Neural cell (in vitro differentiated cells): ENCODE measurements around the gene MGAT5. TPM values are rescaled to one million over a fixed set of nuclear protein-coding genes. Genes with fewer than 3 reads are reported as not detected.

Source experiments
- H2AFZ ChIP-seq: fragments of 200-600, 300-800 bp; sonication (generic), shearing (Covaris generic); 2 replicates; pipeline ENCODE4 v1.6.0; 2014; ENCODE audit warnings: low read depth, mild to moderate bottlenecking, antibody characterized with exemption, low read length, moderate library complexity
- H3F3A ChIP-seq: fragments of 200-600 bp; shearing (Covaris generic); 2 replicates; pipeline ENCODE4 v1.6.1; 2016; ENCODE audit warnings: mild to moderate bottlenecking, moderate library complexity, mixed read lengths, antibody characterized with exemption, low read length; ENCODE audit not compliant: insufficient read depth, poor library complexity, severe bottlenecking
- H3K27ac ChIP-seq: fragments of 200-600, 300-800 bp; sonication (generic), shearing (Covaris generic); 2 replicates; pipeline ENCODE4 v1.5.1; 2014; ENCODE audit warnings: mild to moderate bottlenecking, low read length, moderate library complexity
- H3K27me3 ChIP-seq: fragments of 300-800, 200-600 bp; sonication (generic), shearing (Covaris generic); 2 replicates; pipeline ENCODE4 v1.6.0; 2014; ENCODE audit warnings: mild to moderate bottlenecking, low read depth, low read length, moderate library complexity; ENCODE audit not compliant: insufficient read depth
- H3K36me3 ChIP-seq: fragments of 300-800, 200-600 bp; sonication (generic), shearing (Covaris generic); 2 replicates; pipeline ENCODE4 v1.5.1; 2014; ENCODE audit warnings: mild to moderate bottlenecking, antibody characterized with exemption, low read length, moderate library complexity; ENCODE audit not compliant: insufficient read depth
- H3K4me2 ChIP-seq: fragments of 300-800, 200-600 bp; sonication (generic), shearing (Covaris generic); 2 replicates; pipeline ENCODE4 v1.6.0; 2014; ENCODE audit warnings: mild to moderate bottlenecking, low read length
- H3K4me3 ChIP-seq: fragments of 300-800, 200-600 bp; sonication (generic), shearing (Covaris generic); 2 replicates; pipeline ENCODE4 v1.5.1; 2014; ENCODE audit warnings: mild to moderate bottlenecking, low read length, moderate library complexity
- H3K79me2 ChIP-seq: fragments of 200-600 bp; shearing (Covaris generic); replicated peaks from 2 replicates; pipeline ENCODE4 v1.6.0; 2014; ENCODE audit warnings: mild to moderate bottlenecking, low read length, moderate library complexity; ENCODE audit not compliant: insufficient read depth
- H3K9ac ChIP-seq: fragments of 300-800, 200-600 bp; sonication (generic), shearing (Covaris generic); 2 replicates; pipeline ENCODE4 v1.6.1; 2016; ENCODE audit warnings: mild to moderate bottlenecking, low read length, mixed read lengths
- H3K9me2 ChIP-seq: fragments of 200-600 bp; shearing (Covaris generic); 2 replicates; pipeline ENCODE4 v1.6.1; 2016; ENCODE audit warnings: mild to moderate bottlenecking, low read length, mixed read lengths; ENCODE audit not compliant: insufficient read depth
- H3K9me3 ChIP-seq: fragments of 200-600, 300-800 bp; sonication (generic), shearing (Covaris generic); 2 replicates; pipeline ENCODE4 v1.6.1; 2016; ENCODE audit warnings: mild to moderate bottlenecking, mixed run types, low read length, moderate library complexity, mixed read lengths
- H4K20me1 ChIP-seq: fragments of 200-600 bp; shearing (Covaris generic); 2 replicates; pipeline ENCODE4 v1.6.1; 2016; ENCODE audit warnings: mild to moderate bottlenecking, mixed run types; ENCODE audit not compliant: insufficient read depth
- EP300 ChIP-seq: fragments of 450-650 bp; conservative IDR thresholded peaks from 2 replicates; pipeline ENCODE4 v1.6.1; 2014; ENCODE audit warnings: antibody characterized with exemption, mild to moderate bottlenecking, moderate library complexity; ENCODE audit not compliant: poor library complexity, severe bottlenecking
- EZH2 ChIP-seq: fragments of 200-600, 300-800 bp; shearing (Covaris generic), sonication (generic); IDR thresholded peaks from 2 replicates; pipeline ENCODE4 v1.6.1; 2014; ENCODE audit warnings: antibody characterized with exemption, low read length, borderline replicate concordance, mild to moderate bottlenecking; ENCODE audit not compliant: insufficient read depth, poor library complexity, severe bottlenecking
- MXI1 ChIP-seq: fragments of 450-650 bp; conservative IDR thresholded peaks from 2 replicates; pipeline ENCODE4 v1.6.1; 2014; ENCODE audit warnings: antibody characterized with exemption, mild to moderate bottlenecking; ENCODE audit not compliant: poor library complexity, severe bottlenecking
- POLR2AphosphoS5 ChIP-seq: IDR thresholded peaks from 2 replicates; pipeline ENCODE4 v1.6.1; 2012
- RAD21 ChIP-seq: fragments of 450-650 bp; conservative IDR thresholded peaks from 2 replicates; pipeline ENCODE4 v1.6.1; 2014; ENCODE audit warnings: antibody characterized with exemption, mild to moderate bottlenecking, moderate library complexity
- REST ChIP-seq: IDR thresholded peaks from 2 replicates; pipeline ENCODE4 v1.6.1; 2012; ENCODE audit warnings: borderline replicate concordance
- SMC3 ChIP-seq: fragments of 450-650 bp; conservative IDR thresholded peaks from 2 replicates; pipeline ENCODE4 v1.6.1; 2014; ENCODE audit warnings: antibody characterized with exemption, mild to moderate bottlenecking, moderate library complexity; ENCODE audit not compliant: poor library complexity
- TAF1 ChIP-seq: IDR thresholded peaks from 2 replicates; pipeline ENCODE4 v1.6.1; 2012; ENCODE audit warnings: low read depth
- polyA plus RNA-seq: library from polyadenylated mRNA; depleted of rRNA; stranded (reverse); fragments of >200 nt; gene quantifications from 2 replicates; pipeline ENCODE4 v1.2.3, GENCODE V29; 2014
- TF ChIP-seq, protein P1 (sequence below): fragments of 450-650 bp; IDR thresholded peaks from 2 replicates; pipeline ENCODE4 v1.5.1; 2014; ENCODE audit warnings: antibody characterized with exemption, mild to moderate bottlenecking, moderate library complexity; ENCODE audit not compliant: poor library complexity, severe bottlenecking

Gene MGAT5
- polyA plus RNA-seq, 1 donor from 2014 or later: 40.9 TPM

DNA sequence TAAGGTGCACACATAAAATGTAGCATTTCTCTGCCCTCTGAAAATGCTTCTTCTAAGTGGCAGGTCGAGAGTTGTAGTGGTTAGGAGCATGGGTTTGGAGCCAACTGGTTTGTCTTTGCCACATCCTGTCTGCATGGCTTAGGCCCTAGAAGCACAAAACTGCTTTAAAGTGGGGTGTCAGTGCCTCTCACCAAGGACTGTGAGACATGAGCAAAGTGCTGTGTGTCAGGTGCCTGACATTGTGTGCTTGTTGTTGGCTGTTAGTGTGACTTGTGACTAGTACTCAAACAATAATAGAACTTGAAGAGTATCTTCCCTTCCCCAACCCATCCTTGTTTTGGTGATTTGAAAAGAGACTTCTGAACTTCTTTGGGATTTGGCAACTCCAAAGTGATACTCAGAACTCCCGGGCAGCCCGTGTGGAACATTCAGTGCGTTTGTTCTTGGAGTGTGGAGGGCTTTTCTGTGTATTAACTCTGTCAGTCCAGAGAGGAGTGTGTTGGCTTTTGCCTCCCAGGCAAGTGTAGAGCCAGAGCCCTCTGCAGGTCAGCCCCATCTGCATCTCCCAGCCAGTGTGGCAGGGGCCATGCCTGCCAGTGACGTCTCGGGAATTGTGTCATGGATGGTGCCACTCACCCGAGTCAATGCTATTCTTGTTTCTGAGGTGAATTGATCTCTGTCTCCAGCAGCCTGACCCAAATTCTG lies 5.0 kb downstream of the MGAT5 start:
- Histone ChIP-seq H3K9me3 (no peaks in the 10 kb centered on the region), H3K4me3 (no peak overlapping the region), H3K36me3 (no peaks in the 10 kb centered on the region), H3K27ac (no peak overlapping the region), H3K9ac (no peak overlapping the region), H3K9me2 (no peaks in the 10 kb centered on the region), H3K27me3 (no peaks in the 10 kb centered on the region), H3K4me2 (no peak overlapping the region), H3F3A (no peaks in the 10 kb centered on the region), H4K20me1 (no peaks in the 10 kb centered on the region), H3K79me2 (no peaks in the 10 kb centered on the region), H2AFZ (no peak overlapping the region)
- TF ChIP-seq SMC3: no peak
- TF ChIP-seq POLR2AphosphoS5: no peak
- TF ChIP-seq REST: no peak
- TF ChIP-seq MXI1: no peak
- TF ChIP-seq RAD21: no peak
- no peak for TF ChIP-seq TAF1
- TF ChIP-seq EP300: no peak
- TF ChIP-seq, protein P1, sequence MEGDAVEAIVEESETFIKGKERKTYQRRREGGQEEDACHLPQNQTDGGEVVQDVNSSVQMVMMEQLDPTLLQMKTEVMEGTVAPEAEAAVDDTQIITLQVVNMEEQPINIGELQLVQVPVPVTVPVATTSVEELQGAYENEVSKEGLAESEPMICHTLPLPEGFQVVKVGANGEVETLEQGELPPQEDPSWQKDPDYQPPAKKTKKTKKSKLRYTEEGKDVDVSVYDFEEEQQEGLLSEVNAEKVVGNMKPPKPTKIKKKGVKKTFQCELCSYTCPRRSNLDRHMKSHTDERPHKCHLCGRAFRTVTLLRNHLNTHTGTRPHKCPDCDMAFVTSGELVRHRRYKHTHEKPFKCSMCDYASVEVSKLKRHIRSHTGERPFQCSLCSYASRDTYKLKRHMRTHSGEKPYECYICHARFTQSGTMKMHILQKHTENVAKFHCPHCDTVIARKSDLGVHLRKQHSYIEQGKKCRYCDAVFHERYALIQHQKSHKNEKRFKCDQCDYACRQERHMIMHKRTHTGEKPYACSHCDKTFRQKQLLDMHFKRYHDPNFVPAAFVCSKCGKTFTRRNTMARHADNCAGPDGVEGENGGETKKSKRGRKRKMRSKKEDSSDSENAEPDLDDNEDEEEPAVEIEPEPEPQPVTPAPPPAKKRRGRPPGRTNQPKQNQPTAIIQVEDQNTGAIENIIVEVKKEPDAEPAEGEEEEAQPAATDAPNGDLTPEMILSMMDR: no peak
- TF ChIP-seq EZH2: no peak

DNA sequence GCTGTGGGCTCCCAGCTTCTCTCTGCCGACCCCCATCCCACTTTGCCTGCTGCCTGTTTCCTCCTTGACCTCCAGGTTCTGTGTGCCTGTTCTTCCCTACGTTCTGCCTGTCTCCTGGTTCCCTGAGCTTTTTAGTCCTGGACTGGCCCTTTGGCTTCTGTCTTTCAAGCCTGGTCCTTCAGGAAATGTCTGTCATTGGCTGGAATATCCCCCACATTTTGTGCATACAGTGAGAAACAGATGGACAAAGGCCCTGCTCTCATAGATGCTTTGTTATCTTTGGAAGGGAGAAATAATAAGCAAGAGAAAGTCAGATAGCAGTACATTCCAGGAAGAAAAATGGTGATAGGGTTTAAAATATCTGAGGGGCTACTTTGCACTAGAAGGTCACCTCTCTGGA lies 5.7 kb downstream of the MGAT5 start:
- Histone ChIP-seq H4K20me1 (no peaks in the 10 kb centered on the region), H2AFZ (no peak overlapping the region), H3K36me3 (no peaks in the 10 kb centered on the region), H3K9ac (no peak overlapping the region), H3F3A (no peaks in the 10 kb centered on the region), H3K4me3 (no peak overlapping the region), H3K9me3 (no peaks in the 10 kb centered on the region), H3K4me2 (no peak overlapping the region), H3K27me3 (no peaks in the 10 kb centered on the region), H3K79me2 (no peaks in the 10 kb centered on the region), H3K27ac (no peak overlapping the region), H3K9me2 (no peaks in the 10 kb centered on the region)
- TF ChIP-seq, protein P1: no peak
- no peak for TF ChIP-seq MXI1
- TF ChIP-seq EP300: no peak
- TF ChIP-seq POLR2AphosphoS5: no peak
- TF ChIP-seq EZH2: no peak
- no peak for TF ChIP-seq TAF1
- no peak for TF ChIP-seq RAD21
- TF ChIP-seq REST: no peak
- no peak for TF ChIP-seq SMC3
